T-cell (primary cell): ENCODE results near the gene FPGS. TPM values are rescaled to one million over a fixed set of nuclear protein-coding genes. Genes with fewer than 3 reads are reported as not detected.

Experiments
- ATAC-seq, 4 experiments: fragments of 200-7000 bp in 3 of 4; fragments of 150-1000 bp in 1 of 4; cut with Tn5 transposase; replicated peaks in 1 of 4; 1 replicate in 3 of 4; 2 replicates in 1 of 4; pipeline ENCODE4 v1.10.0; 2021; ENCODE audit warnings: moderate library complexity in 3 of 4, mild to moderate bottlenecking in 2 of 4, moderate number of reproducible peaks in 1 of 4
- CTCF ChIA-PET, 2 donors: fragments of 300-600 bp; sonication (Branson Sonifier 250); formaldehyde crosslinking; loops; one replicate each; lab custom pipeline; 2022; ENCODE audit warnings: antibody characterized with exemption in 2 of 2; lab: Charles Lee
- POLR2A ChIA-PET, 2 donors: fragments of 300-600 bp; sonication (Branson Sonifier 250); formaldehyde crosslinking; loops; one replicate each; lab custom pipeline; 2022; ENCODE audit warnings: antibody characterized with exemption in 2 of 2; lab: Charles Lee
- DNase-seq, 35 experiments: peaks; one replicate each; pipeline versions ENCODE4 v3.0.0 to v3.0.0-alpha.2; 2013 to 2023
- H3K27ac ChIP-seq: one replicate; pipeline ENCODE4 v1.5.1; 2013; ENCODE audit warnings: low read length
- H3K27me3 ChIP-seq, 2 experiments: replicated peaks in 1 of 2; 1 replicate in 1 of 2; 2 replicates in 1 of 2; pipeline versions ENCODE4 v1.6.1 to v1.7.0; 2013; ENCODE audit warnings: low read length in 1 of 2, mixed read lengths in 1 of 2; ENCODE audit not compliant: control insufficient read depth in 2 of 2, insufficient read depth in 2 of 2; ENCODE audit errors: extremely low read depth in 1 of 2
- H3K36me3 ChIP-seq, 2 donors: 1 replicate in 1 of 2; 2 replicates in 1 of 2; pipeline versions ENCODE4 v1.6.1 to v1.7.0; 2013; ENCODE audit warnings: low read length in 1 of 2; ENCODE audit not compliant: control insufficient read depth in 2 of 2, insufficient read depth in 1 of 2; ENCODE audit errors: extremely low read depth in 1 of 2
- H3K4me1 ChIP-seq, 2 experiments: 1 replicate in 1 of 2; 2 replicates in 1 of 2; pipeline versions ENCODE4 v1.6.1 to v1.7.0; 2013; ENCODE audit warnings: low read length in 2 of 2, mixed read lengths in 1 of 2; ENCODE audit not compliant: insufficient read depth in 2 of 2, control insufficient read depth in 1 of 2; ENCODE audit errors: extremely low read depth in 1 of 2
- H3K4me3 ChIP-seq, 2 donors: 1 replicate in 1 of 2; 2 replicates in 1 of 2; pipeline versions ENCODE4 v1.5.1 to v1.7.0; 2013; ENCODE audit warnings: mild to moderate bottlenecking in 2 of 2, low read length in 1 of 2, moderate library complexity in 1 of 2; ENCODE audit not compliant: control insufficient read depth in 1 of 2; ENCODE audit errors: extremely low read depth in 1 of 2
- H3K9me3 ChIP-seq: 2 replicates; pipeline ENCODE4 v1.7.0; 2013
- H3K27ac Mint-ChIP-seq, 2 donors: one replicate each; pipeline ENCODE4 v1.8.0; 2020 to 2021; ENCODE audit warnings: mild to moderate bottlenecking in 2 of 2, mixed read lengths in 2 of 2
- H3K27me3 Mint-ChIP-seq, 2 donors: one replicate each; pipeline ENCODE4 v1.8.0; 2021 to 2022; ENCODE audit warnings: mixed read lengths in 2 of 2
- H3K36me3 Mint-ChIP-seq: one replicate; pipeline ENCODE4 v1.8.0; 2021; ENCODE audit warnings: mixed read lengths
- H3K4me1 Mint-ChIP-seq, 3 donors: one replicate each; pipeline ENCODE4 v1.8.0; 2020 to 2022; ENCODE audit warnings: mixed read lengths in 3 of 3, mild to moderate bottlenecking in 1 of 3
- H3K4me3 Mint-ChIP-seq, 3 donors: one replicate each; pipeline ENCODE4 v1.8.0; 2020 to 2022; ENCODE audit warnings: mild to moderate bottlenecking in 3 of 3, mixed read lengths in 3 of 3, moderate library complexity in 3 of 3
- H3K9me3 Mint-ChIP-seq, 3 donors: one replicate each; pipeline ENCODE4 v1.8.0; 2020 to 2022; ENCODE audit warnings: mixed read lengths in 3 of 3
- WGBS: methylation state at CpG from one replicate; pipeline ENCODE4 v1.1.5; 2013; ENCODE audit warnings: missing lambda C conversion rate; ENCODE audit not compliant: insufficient coverage; 5-methylcytosine and 5-hydroxymethylcytosine counted together
- total RNA-seq, 35 experiments: library from RNA in 6 of 35; stranded (reverse) in 6 of 35; fragments of 120-200 nt in 1 of 35; gene quantifications; one replicate each; pipeline versions ENCODE4 v1.2.1 to v1.2.4 and lab custom pipeline; 2013 to 2026

Gene FPGS
- total RNA-seq, 5 donors from 2014 or later (not counting 1 experiment from before 2014, with no cell fraction given): 78.4 to 151 (median 139) TPM

GRCh38 chr9:127848756-127849504 lies 46.2 kb downstream of the FPGS start:
- Histone ChIP-seq H3K36me3 (peaks cover 0 to 4% of the 10 kb centered on the region in 2 donors), H3K4me1 (peaks cover 0 to 18% of the 10 kb centered on the region in 2 experiments), H3K4me3 (no peak overlapping the region), H3K27ac (no peak overlapping the region), H3K27me3 (no peaks in the 10 kb centered on the region), H3K9me3 (no peaks in the 10 kb centered on the region)
- Mint-ChIP-seq H3K27me3 (no peaks in the 10 kb centered on the region), H3K9me3 (peaks cover 12 to 16% (median 12%) of the 10 kb centered on the region in 3 donors), H3K4me1 (peaks cover 13 to 18% (median 15%) of the 10 kb centered on the region in 3 donors), H3K36me3 (peaks cover 19% of the 10 kb centered on the region), H3K4me3 (no peak overlapping the region), H3K27ac (no peak overlapping the region)
- ATAC-seq: no peak
- no peak for DNase-seq
- WGBS: 100% methylated on average over 1 of the region's 10 CpGs
- ChIA-PET POLR2A (interaction anchor here in 1 of 2 donors (0.6 kb wide), 1 partner anchor 120 kb away, joined by 5 read pairs; no protein-coding TSS in a partner anchor), CTCF (no interaction called here)

GRCh38 chr9:127850286-127850830 lies 47.7 kb downstream of the FPGS start:
- Mint-ChIP-seq H3K4me3 (no peak overlapping the region), H3K36me3 (peaks cover 19% of the 10 kb centered on the region), H3K9me3 (peaks cover 12 to 16% (median 12%) of the 10 kb centered on the region in 3 donors), H3K27ac (peak overlapping the region in 1 of 2 donors; percentile 28), H3K4me1 (peaks cover 18 to 27% (median 19%) of the 10 kb centered on the region in 3 donors), H3K27me3 (no peaks in the 10 kb centered on the region)
- no peaks in the 10 kb centered on the region for H3K27me3 ChIP-seq
- H3K9me3 ChIP-seq: no peaks in the 10 kb centered on the region
- CTCF ChIA-PET: no interaction called here
- H3K4me1 ChIP-seq: peaks cover 2 to 28% of the 10 kb centered on the region in 2 experiments
- DNase-seq (no peak), ATAC-seq (no peak)
- H3K36me3 ChIP-seq: peaks cover 0 to 4% of the 10 kb centered on the region in 2 donors
- no peak overlapping the region for H3K27ac ChIP-seq
- POLR2A ChIA-PET: no interaction called here
- 93% methylated on average over 3 of the region's 17 CpGs for WGBS
- no peak overlapping the region for H3K4me3 ChIP-seq

GRCh38 chr9:127852829-127853228 lies 50.1 kb downstream of the FPGS start:
- H3K27ac ChIP-seq: no peak overlapping the region
- Mint-ChIP-seq H3K4me1 (peaks cover 25 to 36% (median 28%) of the 10 kb centered on the region in 3 donors), H3K27me3 (no peaks in the 10 kb centered on the region), H3K9me3 (peaks cover 12 to 16% (median 12%) of the 10 kb centered on the region in 3 donors), H3K27ac (peak overlapping the region; percentile 44 to 49), H3K4me3 (peak overlapping the region; percentile 9 to 93 (median 59)), H3K36me3 (peaks cover 19% of the 10 kb centered on the region)
- whole genome bisulfite sequencing: 94% methylated on average over 3 of the region's 9 CpGs
- POLR2A ChIA-PET: no interaction called here
- DNase-seq: no peak
- no peaks in the 10 kb centered on the region for H3K27me3 ChIP-seq
- peaks cover 2 to 47% of the 10 kb centered on the region in 2 experiments for H3K4me1 ChIP-seq
- no peak overlapping the region for H3K4me3 ChIP-seq
- peaks cover 0 to 4% of the 10 kb centered on the region in 2 donors for H3K36me3 ChIP-seq
- CTCF ChIA-PET: no interaction called here
- no peak for ATAC-seq
- H3K9me3 ChIP-seq: no peaks in the 10 kb centered on the region

- H3K9me3 ChIP-seq: no peaks in the 10 kb centered on the region
- WGBS: 34% methylated on average over 7 of the region's 13 CpGs
- H3K36me3 ChIP-seq: peaks cover 0 to 4% of the 10 kb centered on the region in 2 donors
- peaks cover 17% of the 10 kb centered on the region for H3K36me3 Mint-ChIP-seq
- H3K4me1 ChIP-seq: peaks cover 2 to 52% of the 10 kb centered on the region in 2 experiments
- H3K4me3 Mint-ChIP-seq: peak overlapping the region; percentile 76 to 93 (median 87)
- ATAC-seq: peak; percentile 30 to 49 (median 32)
- H3K4me3 ChIP-seq: peak overlapping the region; percentile 55 to 57
- peak overlapping the region; percentile 37 for H3K27ac ChIP-seq
- POLR2A ChIA-PET: no interaction called here
- H3K27me3 Mint-ChIP-seq: no peaks in the 10 kb centered on the region
- H3K27me3 ChIP-seq: no peaks in the 10 kb centered on the region
- DNase-seq: peak in 1 of 35 experiments; percentile 11
- H3K27ac Mint-ChIP-seq: peak overlapping the region; percentile 90 to 93
- CTCF ChIA-PET: no interaction called here
- H3K4me1 Mint-ChIP-seq: peaks cover 25 to 39% (median 28%) of the 10 kb centered on the region in 3 donors
- H3K9me3 Mint-ChIP-seq: peaks cover 11 to 14% (median 11%) of the 10 kb centered on the region in 3 donors
Observed at GRCh38 chr9:127853312-127854183, 50.9 kb downstream of the FPGS start.

- H3K4me1 ChIP-seq: peaks cover 2 to 52% of the 10 kb centered on the region in 2 experiments
- H3K27me3 ChIP-seq: no peaks in the 10 kb centered on the region
- CTCF ChIA-PET: no interaction called here
- Mint-ChIP-seq H3K9me3 (peaks cover 3 to 6% (median 5%) of the 10 kb centered on the region in 3 donors), H3K27ac (peak within 1 kb of the TSS; percentile 90 to 93), H3K27me3 (no peaks in the 10 kb centered on the region), H3K4me3 (peak within 1 kb of the TSS; percentile 76 to 93 (median 87)), H3K36me3 (peaks cover 10% of the 10 kb centered on the region), H3K4me1 (peaks cover 28 to 42% (median 32%) of the 10 kb centered on the region in 3 donors)
- WGBS: 21% methylated on average over 33 of the region's 37 CpGs
- DNase-seq (peak in 4 of 35 experiments; percentile 4 to 37 (median 22)), ATAC-seq (peak in 3 of 4 experiments; percentile 59 to 70 (median 65))
- H3K27ac ChIP-seq: peak within 1 kb of the TSS; percentile 51
- no peaks in the 10 kb centered on the region for H3K9me3 ChIP-seq
- H3K4me3 ChIP-seq: peak within 1 kb of the TSS; percentile 55 to 57
- POLR2A ChIA-PET: interaction anchor here (0.6 kb wide), 2 partner anchors 13 to 53 kb away, joined by 7 read pairs; no protein-coding TSS in a partner anchor
- H3K36me3 ChIP-seq: no peaks in the 10 kb centered on the region
Observed at GRCh38 chr9:127854184-127854806, 51.6 kb downstream of the FPGS start, which contains the start of gene ENG. TSS of gene ENG (minus strand) at chr9:127854658. CDS start at chr9:127854355, 303 bp downstream.
